K562 (cell line): ENCODE results near the gene CD47. TPM values are rescaled to one million over a fixed set of nuclear protein-coding genes. Genes with fewer than 3 reads are reported as not detected.

Experiments
- ARID2 ChIP-seq: fragments of 450-650 bp; IDR thresholded peaks from 2 replicates; pipeline ENCODE4 v1.6.1; 2017; ENCODE audit warnings: antibody characterized with exemption, mild to moderate bottlenecking
- E2F4 ChIP-seq: sonication (generic); formaldehyde crosslinking; IDR thresholded peaks from 2 replicates; pipeline ENCODE4 v1.8.0; 2022; ENCODE audit warnings: mild to moderate bottlenecking, low read depth, missing genetic modification reagents
- ELK3 ChIP-seq: fragments of 450-650 bp; formaldehyde crosslinking; IDR thresholded peaks from 2 replicates; pipeline ENCODE4 v1.4.0; 2020; ENCODE audit warnings: mild to moderate bottlenecking
- ETS1 ChIP-seq: conservative IDR thresholded peaks from 2 replicates; pipeline ENCODE4 v1.6.1; 2011; ENCODE audit warnings: low read depth, mild to moderate bottlenecking, low read length; ENCODE audit not compliant: control insufficient read depth
- GTF2E2 ChIP-seq: fragments of 200-800 bp; sonication (Bioruptor generic); IDR thresholded peaks from 2 replicates; pipeline ENCODE4 v1.6.1; 2016; ENCODE audit warnings: missing genetic modification characterization, missing compliant biosample characterization
- HIVEP1 ChIP-seq: fragments of 250-450 bp; sonication (Bioruptor Pico); IDR thresholded peaks from 2 replicates; pipeline ENCODE4 v1.4.0; 2020; ENCODE audit warnings: mild to moderate bottlenecking
- ILF3 ChIP-seq: fragments of 450-650 bp; IDR thresholded peaks from 2 replicates; pipeline ENCODE4 v1.6.1; 2018; ENCODE audit warnings: antibody characterized with exemption, mild to moderate bottlenecking, moderate library complexity, borderline replicate concordance
- KDM4B ChIP-seq, 2 experiments: fragments of 450-650 bp in 1 of 2; sonication (generic) in 1 of 2; IDR thresholded peaks; 2 replicates each; pipeline ENCODE4 v1.6.1; 2016 to 2017; ENCODE audit warnings: borderline replicate concordance in 2 of 2, antibody characterized with exemption in 1 of 2, low read depth in 1 of 2, mild to moderate bottlenecking in 1 of 2
- MAZ ChIP-seq, 2 experiments: fragments of 450-650 bp in 1 of 2; sonication (generic) in 1 of 2; formaldehyde crosslinking; IDR thresholded peaks in 1 of 2; conservative IDR thresholded peaks in 1 of 2; 2 replicates each; pipeline versions ENCODE4 v1.4.0 to v1.5.0; 2020; ENCODE audit warnings: mild to moderate bottlenecking in 1 of 2, missing genetic modification reagents in 1 of 2
- NELFE ChIP-seq: IDR thresholded peaks from 2 replicates; pipeline ENCODE4 v1.6.1; 2011; ENCODE audit warnings: mild to moderate bottlenecking; ENCODE audit not compliant: insufficient read depth, insufficient read length
- RAD21 ChIP-seq, 2 experiments: fragments of 250-450 bp in 1 of 2; fragments of 450-650 bp in 1 of 2; sonication (Bioruptor Pico) in 1 of 2; formaldehyde crosslinking in 1 of 2; IDR thresholded peaks in 1 of 2; conservative IDR thresholded peaks in 1 of 2; 2 replicates each; pipeline versions ENCODE4 v1.4.0 to v1.8.0; 2020 to 2022; ENCODE audit warnings: mild to moderate bottlenecking in 2 of 2, moderate library complexity in 1 of 2
- SMAD3 ChIP-seq: fragments of 450-650 bp; formaldehyde crosslinking; conservative IDR thresholded peaks from 2 replicates; pipeline ENCODE4 v1.4.0; 2020; ENCODE audit warnings: mild to moderate bottlenecking
- SNAPC5 ChIP-seq: fragments of 250-450 bp; sonication (Bioruptor Pico); IDR thresholded peaks from 2 replicates; pipeline ENCODE4 v1.8.0; 2021; ENCODE audit warnings: moderate library complexity, mild to moderate bottlenecking, inconsistent platforms
- SRSF7 ChIP-seq: fragments of 200-400 bp; formaldehyde crosslinking; optimal IDR thresholded peaks from 2 replicates; pipeline ENCODE3; 2017; ENCODE audit warnings: mild to moderate bottlenecking, low read depth, low read length
- TBP ChIP-seq: optimal IDR thresholded peaks from 2 replicates; pipeline ENCODE3; 2011; ENCODE audit warnings: low read depth, low read length, improper control_type of control experiment
- TEAD2 ChIP-seq: fragments of 450-650 bp; IDR thresholded peaks from 2 replicates; pipeline ENCODE4 v1.6.1; 2016; ENCODE audit warnings: missing genetic modification characterization, control low read depth, missing compliant biosample characterization
- USF2 ChIP-seq: sonication (generic); formaldehyde crosslinking; IDR thresholded peaks from 2 replicates; pipeline ENCODE4 v1.5.0; 2020; ENCODE audit warnings: missing genetic modification reagents
- ZBTB2 ChIP-seq: fragments of 450-650 bp; IDR thresholded peaks from 2 replicates; pipeline ENCODE4 v1.6.1; 2016; ENCODE audit warnings: antibody characterized with exemption
- ZFPM2 ChIP-seq: fragments of 250-450 bp; sonication (Bioruptor Pico); IDR thresholded peaks from 2 replicates; pipeline ENCODE4 v1.5.1; 2022; ENCODE audit warnings: mild to moderate bottlenecking
- ZNF253 ChIP-seq: fragments of 250-450 bp; sonication (Bioruptor Pico); conservative IDR thresholded peaks from 2 replicates; pipeline ENCODE4 v1.6.1; 2021; ENCODE audit warnings: mild to moderate bottlenecking
- polyA plus RNA-seq, 8 experiments: library from polyadenylated mRNA; depleted of rRNA in 4 of 8; stranded (reverse) in 5 of 8; unstranded in 3 of 8; fragments of >200 nt; fragmentation: Nextera tagmentation in 2 of 8; fragmentation: Illumina TruSeq in 1 of 8; extraction: Ambion mirVana in 2 of 8; extraction: Trizol in 1 of 8; gene quantifications; 2 replicates each; pipeline versions ENCODE4 v1.2.1 to v1.2.3, GENCODE V29; 2011 to 2014; ENCODE audit warnings: inconsistent platforms in 1 of 8, missing spikeins in 1 of 8
- total RNA-seq, 7 experiments: library from RNA; depleted of rRNA in 6 of 7; stranded (reverse); fragments of >200 nt in 6 of 7; fragmentation: Illumina TruSeq in 2 of 7; extraction: Trizol in 2 of 7; gene quantifications; 2 replicates each; pipeline versions ENCODE4 v1.2.1 to v1.2.3, GENCODE V29; 2011 to 2021; ENCODE audit warnings: low replicate concordance in 1 of 7

CD47 gene
- total and polyA plus RNA-seq, 9 of the 15 experiments (the other 6 are each of a cell fraction or from before 2014, with no cell fraction given), result 10.2 to 62.6 (median 36.3) TPM

- TF ChIP-seq USF2 (no peak), ARID2 (no peak), SRSF7 (no peak), MAZ (CRISPR knock-in tag; conservative IDR thresholded peaks at IDR 0.05 in 1 of 2, IDR thresholded peaks at IDR 0.05 in 1 of 2) (peak; percentile 50; a peak in 3 of 4 replicates), HIVEP1 (CRISPR knock-in tag) (peak; percentile 24; the same call in 1 of the 2 replicates), ZBTB2 (no peak), KDM4B (IDR thresholded peaks at IDR 0.05; ENCODE audit: borderline replicate concordance in 2 of 2, low read depth in 1 of 2) (no peak), ETS1 (no peak), TBP (no peak), ILF3 (no peak), NELFE (no peak), GTF2E2 (tag) (peak; percentile 62; the same call in 1 of the 2 replicates), ELK3 (CRISPR knock-in tag) (no peak), ZFPM2 (no peak), SMAD3 (CRISPR knock-in tag) (0 out of 2 replicates have a peak, but pooled peaks have one; percentile 15), RAD21 (CRISPR knock-in tag; conservative IDR thresholded peaks at IDR 0.05 in 1 of 2, IDR thresholded peaks at IDR 0.05 in 1 of 2) (peak in 1 of 2 experiments; percentile 5; a peak in 1 of 4 replicates), ZNF253 (CRISPR knock-in tag) (no peak), TEAD2 (tag) (peak; percentile 2; the same call in 1 of the 2 replicates), SNAPC5 (no peak), E2F4 (CRISPR knock-in tag) (no peak)
These were observed 33.7 kb upstream of the CD47 start (continued) for GRCh38 chr3:108124337-108125152.
